CD4-positive, CD25-positive, alpha-beta regulatory T cell (primary cell): ENCODE results near the gene GAGE12J. TPM values are rescaled to one million over a fixed set of nuclear protein-coding genes. Genes with fewer than 3 reads are reported as not detected.
"Not testable (repeated sequence)": the region's sequence is repeated elsewhere in the genome, so short reads cannot be mapped to it uniquely, and the experiment has no call there.

ENCODE experiments used
- ATAC-seq, 2 donors: fragments of 150-1000 bp; cut with Tn5 transposase; one replicate each; pipeline ENCODE4 v1.10.0; 2021; ENCODE audit warnings: low read depth in 2 of 2, moderate number of reproducible peaks in 2 of 2, moderate library complexity in 1 of 2
- DNase-seq, 3 donors: peaks; one replicate each; pipeline versions ENCODE4 v3.0.0 to v3.0.0-alpha.2; 2012 to 2022; ENCODE audit warnings: mixed read lengths in 1 of 3
- H3K27ac ChIP-seq: one replicate; pipeline ENCODE4 v1.7.0; 2013; ENCODE audit warnings: mild to moderate bottlenecking, low read length; ENCODE audit not compliant: insufficient read depth, poor library complexity, severe bottlenecking
- H3K27me3 ChIP-seq: one replicate; pipeline ENCODE4 v1.7.0; 2013; ENCODE audit warnings: low read length; ENCODE audit not compliant: control insufficient read depth, insufficient read depth
- H3K36me3 ChIP-seq: one replicate; pipeline ENCODE4 v1.7.0; 2013; ENCODE audit warnings: mild to moderate bottlenecking, low read length, moderate library complexity; ENCODE audit not compliant: control insufficient read depth, insufficient read depth
- H3K4me1 ChIP-seq: 2 replicates; pipeline ENCODE4 v1.7.0; 2013; ENCODE audit warnings: mild to moderate bottlenecking, low read length; ENCODE audit not compliant: insufficient read depth, control insufficient read depth, poor library complexity, severe bottlenecking
- H3K4me3 ChIP-seq: one replicate; pipeline ENCODE4 v1.7.0; 2013; ENCODE audit warnings: low read depth, mild to moderate bottlenecking, low read length, moderate library complexity
- H3K9me3 ChIP-seq, 2 experiments: 1 replicate in 1 of 2; 2 replicates in 1 of 2; pipeline ENCODE4 v1.7.0; 2013; ENCODE audit warnings: low read length in 2 of 2, mild to moderate bottlenecking in 1 of 2, moderate library complexity in 1 of 2; ENCODE audit not compliant: control insufficient read depth in 2 of 2
- H3K27ac Mint-ChIP-seq, 3 donors: one replicate each; pipeline ENCODE4 v1.8.0; 2020 to 2022; ENCODE audit warnings: mild to moderate bottlenecking in 3 of 3, mixed read lengths in 3 of 3, moderate library complexity in 2 of 3
- H3K27me3 Mint-ChIP-seq: one replicate; pipeline ENCODE4 v1.8.0; 2022; ENCODE audit warnings: mild to moderate bottlenecking, mixed read lengths
- H3K36me3 Mint-ChIP-seq: one replicate; pipeline ENCODE4 v1.8.0; 2020; ENCODE audit warnings: mixed read lengths
- H3K4me1 Mint-ChIP-seq, 4 donors: one replicate each; pipeline ENCODE4 v1.8.0; 2020 to 2022; ENCODE audit warnings: mixed read lengths in 4 of 4, mild to moderate bottlenecking in 1 of 4
- H3K4me3 Mint-ChIP-seq, 4 donors: one replicate each; pipeline ENCODE4 v1.8.0; 2020 to 2022; ENCODE audit warnings: mild to moderate bottlenecking in 4 of 4, mixed read lengths in 4 of 4, moderate library complexity in 3 of 4
- H3K9me3 Mint-ChIP-seq, 7 donors: one replicate each; pipeline ENCODE4 v1.8.0; 2020 to 2022; ENCODE audit warnings: mixed read lengths in 7 of 7, mild to moderate bottlenecking in 3 of 7, moderate library complexity in 2 of 7
- polyA plus RNA-seq, 4 donors: library from polyadenylated mRNA; unstranded; fragments of 300-500 nt; fragmentation: Illumina TruSeq; gene quantifications; one replicate each; pipeline ENCODE4 v1.2.3, GENCODE V29; 2021
- total RNA-seq: library from RNA; stranded (reverse); gene quantifications from one replicate; pipeline ENCODE4 v1.2.3, GENCODE V29; 2022

The GAGE12J gene
- total and polyA plus RNA-seq, 5 donors from 2014 or later: not detected

DNA sequence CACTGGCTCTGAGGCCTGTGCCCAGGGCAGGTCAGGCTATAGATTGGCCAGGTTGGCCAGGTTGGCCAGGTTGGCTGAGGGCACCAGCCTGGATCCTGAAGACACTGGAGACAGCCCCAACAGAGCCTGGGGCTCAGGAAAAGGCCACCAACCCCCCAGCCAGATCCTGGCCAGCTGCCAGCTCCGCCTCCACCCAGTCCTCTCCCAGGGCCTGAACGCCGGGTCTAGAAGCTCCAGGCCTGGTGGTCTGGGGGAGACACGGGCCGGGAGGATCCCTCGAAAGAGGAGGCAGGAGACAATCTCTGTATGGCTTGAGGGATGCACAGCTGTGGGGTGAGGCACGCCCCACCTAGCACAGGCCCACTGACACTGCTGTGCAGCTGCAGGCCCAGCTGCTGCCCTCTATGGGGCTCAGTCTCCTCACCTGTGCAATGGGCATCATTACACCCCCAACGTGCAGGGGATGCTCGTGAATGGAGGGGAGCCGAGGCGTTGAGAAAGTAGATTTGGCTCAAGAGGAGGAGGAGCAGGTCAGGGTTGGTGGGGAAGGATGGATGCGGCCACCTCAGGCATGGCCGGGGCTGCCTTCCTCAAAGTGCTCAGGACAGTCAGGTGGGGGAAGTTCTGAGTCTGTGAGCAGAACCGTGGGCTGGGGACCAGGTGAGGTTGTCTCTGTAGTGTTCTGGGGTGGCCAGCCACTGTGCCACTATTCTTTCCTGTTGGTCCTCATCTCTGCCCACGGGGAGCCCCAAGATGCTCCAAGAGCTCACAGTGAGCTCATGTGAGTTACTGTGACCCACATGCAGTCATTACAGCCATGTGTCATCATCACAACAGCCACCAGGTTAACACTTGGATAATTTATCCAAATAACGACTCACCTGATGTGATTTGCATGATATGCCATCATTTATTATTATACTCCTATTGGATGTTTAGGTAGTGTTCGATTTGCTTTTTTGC lies 29.2 kb upstream of the GAGE12J start:
- Histone ChIP-seq H3K27ac (no peak overlapping the region), H3K4me3 (no peak overlapping the region), H3K36me3 (no peaks in the 10 kb centered on the region), H3K4me1 (peaks cover 29% of the 10 kb centered on the region), H3K27me3 (no peaks in the 10 kb centered on the region), H3K9me3 (no peaks in the 10 kb centered on the region)
- H3K4me1 Mint-ChIP-seq: peaks cover 9 to 70% (median 19%) of the 10 kb centered on the region in 4 donors
- H3K4me3 Mint-ChIP-seq: peak overlapping the region in 2 of 4 donors; percentile 66 to 73
- H3K27ac Mint-ChIP-seq: peak overlapping the region; percentile 6 to 93 (median 92)
- DNase-seq: no peak
- H3K9me3 Mint-ChIP-seq: no peaks in the 10 kb centered on the region
- ATAC-seq: no peak
- H3K36me3 Mint-ChIP-seq: no peaks in the 10 kb centered on the region
- no peaks in the 10 kb centered on the region for H3K27me3 Mint-ChIP-seq

DNA sequence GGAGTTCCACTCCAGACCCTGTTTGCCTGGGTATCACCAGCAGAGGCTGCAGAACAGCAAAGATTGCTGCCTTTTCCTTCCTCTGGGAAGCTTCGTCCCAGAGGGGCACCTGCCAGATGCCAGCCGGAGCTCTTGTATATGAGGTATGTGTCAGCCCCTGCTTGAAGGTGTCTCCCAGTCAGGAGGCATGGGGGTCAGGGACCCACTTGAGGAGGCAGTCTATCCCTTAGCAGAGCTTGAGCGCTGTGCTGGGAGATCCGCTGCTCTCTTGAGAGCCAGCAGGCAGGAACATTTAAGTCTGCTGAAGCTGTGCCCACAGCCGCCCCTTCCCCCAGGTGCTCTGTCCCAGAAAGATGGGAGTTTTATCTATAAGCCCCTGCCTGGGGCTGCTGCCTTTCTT lies 22.5 kb upstream of the GAGE12J start:
- not testable (repeated sequence) for H3K4me1 ChIP-seq, H3K9me3 ChIP-seq, H3K27ac ChIP-seq, H3K27me3 Mint-ChIP-seq, H3K36me3 ChIP-seq, H3K36me3 Mint-ChIP-seq, H3K27me3 ChIP-seq, DNase-seq, H3K9me3 Mint-ChIP-seq, H3K27ac Mint-ChIP-seq, H3K4me3 ChIP-seq, H3K4me3 Mint-ChIP-seq, ATAC-seq
- H3K4me1 Mint-ChIP-seq: peaks cover 0 to 38% (median 6%) of the 10 kb centered on the region in 4 donors

DNA sequence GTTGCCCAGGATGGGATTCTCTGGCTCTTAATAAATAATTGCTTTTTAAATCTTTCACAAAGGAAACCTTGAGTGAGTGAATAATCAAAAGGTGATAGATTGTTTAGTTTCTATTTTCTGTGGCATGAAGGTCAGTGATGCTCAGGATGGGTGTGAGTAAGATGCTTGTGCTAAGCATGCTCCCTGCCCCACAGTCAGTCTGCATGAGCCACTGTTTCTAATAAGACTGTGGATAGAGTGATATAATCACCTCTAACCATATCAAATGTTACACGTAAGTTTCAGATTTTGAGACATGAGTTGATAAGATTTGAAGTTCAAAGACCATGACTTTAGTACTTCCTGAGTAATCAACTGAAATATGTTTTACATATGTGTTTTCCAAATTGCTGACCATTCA lies 21.1 kb upstream of the GAGE12J start:
- Histone ChIP-seq H3K4me1 (no peaks in the 10 kb centered on the region), H3K4me3 (no peak overlapping the region), H3K27me3 (no peaks in the 10 kb centered on the region), H3K27ac (no peak overlapping the region), H3K36me3 (no peaks in the 10 kb centered on the region), H3K9me3 (no peaks in the 10 kb centered on the region)
- Mint-ChIP-seq H3K4me1 (peaks cover 0 to 33% (median 5%) of the 10 kb centered on the region in 4 donors), H3K27me3 (no peaks in the 10 kb centered on the region), H3K27ac (no peak overlapping the region), H3K9me3 (no peaks in the 10 kb centered on the region), H3K36me3 (no peaks in the 10 kb centered on the region), H3K4me3 (no peak overlapping the region)
- ATAC-seq (no peak), DNase-seq (no peak)

DNA sequence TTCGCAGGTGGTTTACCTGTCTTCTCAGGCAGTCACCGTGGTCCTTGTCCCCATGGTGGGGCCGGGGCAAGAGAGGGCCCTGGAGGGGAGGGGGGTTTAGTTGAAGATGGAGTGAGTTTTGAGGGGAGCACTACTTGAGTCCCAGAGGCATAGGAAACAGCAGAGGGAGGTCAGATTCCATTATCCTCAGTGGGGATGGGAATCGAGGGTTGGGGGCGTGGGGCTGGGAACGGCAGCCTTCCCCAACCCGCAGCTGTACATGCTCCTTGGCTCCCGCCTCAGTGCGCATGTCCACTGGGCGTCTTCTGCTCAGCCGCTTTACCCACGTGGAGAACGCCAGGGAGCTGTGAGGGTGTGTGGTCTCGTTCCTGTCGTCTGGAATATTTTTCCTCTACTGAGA lies 18.5 kb upstream of the GAGE12J start, which contains the start of gene GAGE10:
Gene GAGE10 (plus strand): TSS at position 301 of the 400 bp plus-strand sequence. CDS start 1,214 bp downstream, outside the sequence.
- Histone ChIP-seq H3K4me1 (no peaks in the 10 kb centered on the region), H3K36me3 (no peaks in the 10 kb centered on the region), H3K27me3 (no peaks in the 10 kb centered on the region), H3K9me3 (no peaks in the 10 kb centered on the region), H3K27ac (no peak within 1 kb of the TSS), H3K4me3 (no peak within 1 kb of the TSS)
- DNase-seq (no peak), ATAC-seq (no peak)
- Mint-ChIP-seq H3K4me1 (peaks cover 0 to 23% (median 1%) of the 10 kb centered on the region in 4 donors), H3K36me3 (no peaks in the 10 kb centered on the region), H3K4me3 (peak within 1 kb of the TSS in 2 of 4 donors; percentile 38 to 63), H3K27ac (no peak within 1 kb of the TSS), H3K27me3 (no peaks in the 10 kb centered on the region), H3K9me3 (no peaks in the 10 kb centered on the region)

DNA sequence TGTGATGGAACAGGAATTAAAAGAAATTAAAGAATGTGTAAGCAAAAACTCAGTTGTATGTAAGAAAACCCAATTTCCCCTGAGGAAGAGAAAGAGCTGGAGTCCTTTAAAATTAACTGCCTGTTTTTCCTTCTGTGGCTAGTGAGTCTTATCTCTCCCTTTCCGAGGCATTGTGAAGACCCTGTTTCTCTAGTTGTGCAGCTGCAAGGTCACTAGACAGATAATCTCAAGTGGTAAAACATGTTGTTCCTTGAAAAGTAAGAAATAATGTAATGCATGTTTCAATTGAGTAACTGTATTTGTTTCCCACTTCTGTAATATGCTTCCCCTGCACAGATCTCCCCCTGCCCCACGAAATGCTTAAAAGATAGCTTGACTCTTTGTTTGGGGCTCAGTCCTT lies 14.1 kb upstream of the GAGE12J start:
- Mint-ChIP-seq H3K4me3 (peak overlapping the region in 3 of 4 donors; percentile 4 to 87 (median 21)), H3K4me1 (peaks cover 10 to 34% (median 16%) of the 10 kb centered on the region in 4 donors), H3K27ac (peak overlapping the region; percentile 11 to 100 (median 97))
- not testable (repeated sequence) for H3K27me3 Mint-ChIP-seq, H3K9me3 Mint-ChIP-seq, H3K4me3 ChIP-seq, H3K27ac ChIP-seq, H3K36me3 ChIP-seq, H3K36me3 Mint-ChIP-seq, H3K27me3 ChIP-seq, DNase-seq, ATAC-seq, H3K4me1 ChIP-seq, H3K9me3 ChIP-seq

DNA sequence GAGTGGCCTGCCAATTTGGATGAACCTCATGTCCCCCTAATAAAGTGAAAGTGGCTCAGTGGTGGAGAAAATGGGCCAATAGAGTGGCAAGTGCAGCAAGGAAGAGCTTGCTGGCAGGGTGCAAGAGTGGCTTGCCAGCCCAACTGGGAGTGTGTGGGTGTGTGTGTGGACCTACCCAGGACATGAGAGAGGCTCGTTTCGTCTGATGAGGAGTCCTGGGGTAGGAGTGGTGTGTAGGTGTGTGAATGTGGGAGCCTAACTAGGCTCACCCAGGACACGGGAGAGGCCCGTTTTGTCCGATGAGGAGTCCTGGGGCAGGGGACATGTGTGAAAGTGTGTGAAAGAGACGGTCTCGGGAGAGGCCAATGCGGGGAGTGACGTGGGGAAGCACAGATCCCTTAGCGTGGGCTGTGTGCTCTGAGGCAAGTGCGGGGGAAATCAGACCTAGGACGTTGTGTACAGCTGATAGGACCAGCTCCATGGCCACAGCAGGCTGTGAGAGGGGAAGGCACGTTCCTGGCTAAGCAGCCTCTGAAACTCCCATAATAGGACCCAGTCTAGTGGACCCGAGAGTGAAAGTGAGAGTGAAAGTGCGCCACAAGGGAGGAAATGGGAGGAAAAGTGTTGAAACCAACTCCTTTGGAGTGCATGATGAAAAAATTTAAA lies 13.1 kb upstream of the GAGE12J start:
- peak in 1 of 3 donors; percentile 45 for DNase-seq
- H3K27me3 ChIP-seq: no peaks in the 10 kb centered on the region

DNA sequence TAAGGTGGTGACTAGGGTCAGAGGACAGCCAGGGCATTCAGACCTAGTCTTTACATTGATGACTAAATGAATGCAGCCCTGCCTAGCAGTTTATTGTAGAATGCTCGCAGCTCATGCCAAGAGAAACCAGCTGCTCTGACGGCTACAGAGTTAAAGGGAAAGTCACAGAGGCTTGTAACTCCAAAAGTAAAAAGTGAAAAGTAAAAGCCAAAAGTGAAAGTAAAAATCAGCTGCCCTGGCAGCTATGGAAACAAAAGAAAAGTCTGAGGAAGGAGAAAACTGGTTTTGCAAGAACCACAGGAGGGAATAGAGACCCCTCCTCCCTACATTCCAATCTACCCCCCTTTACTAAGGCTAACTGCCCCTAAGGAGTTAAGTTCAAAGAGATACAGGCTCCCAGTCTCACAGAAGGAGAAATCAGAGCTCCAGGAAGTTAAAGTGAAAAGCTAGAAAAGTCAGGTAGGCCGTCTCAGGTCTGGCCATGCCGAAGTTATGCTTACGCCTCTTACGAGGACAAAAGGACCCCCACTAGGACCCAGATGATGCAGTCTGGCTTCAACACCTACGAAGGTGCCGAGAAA lies 12.3 kb upstream of the GAGE12J start:
- no peaks in the 10 kb centered on the region for H3K27me3 ChIP-seq
- peak overlapping the region; percentile 83 for H3K4me3 ChIP-seq
- peaks cover 9% of the 10 kb centered on the region for H3K4me1 ChIP-seq
- no peaks in the 10 kb centered on the region for H3K9me3 ChIP-seq
- H3K36me3 ChIP-seq: no peaks in the 10 kb centered on the region
- DNase-seq (peak in 2 of 3 donors; percentile 37 to 41), ATAC-seq (peak; percentile 40 to 43)
- peak overlapping the region; percentile 74 for H3K27ac ChIP-seq
- peak overlapping the region; percentile 65 to 89 (median 87) for H3K4me3 Mint-ChIP-seq
- peak overlapping the region; percentile 97 to 100 (median 97) for H3K27ac Mint-ChIP-seq
- no peaks in the 10 kb centered on the region for H3K27me3 Mint-ChIP-seq
- no peaks in the 10 kb centered on the region for H3K36me3 Mint-ChIP-seq
- no peaks in the 10 kb centered on the region for H3K9me3 Mint-ChIP-seq
- H3K4me1 Mint-ChIP-seq: peaks cover 10 to 29% (median 16%) of the 10 kb centered on the region in 4 donors

More for the DNA sequence above, 13.1 kb upstream of the GAGE12J start:
- Mint-ChIP-seq H3K36me3 (no peaks in the 10 kb centered on the region), H3K27ac (peak overlapping the region; percentile 97 to 100 (median 97)), H3K4me1 (peaks cover 10 to 29% (median 16%) of the 10 kb centered on the region in 4 donors), H3K27me3 (no peaks in the 10 kb centered on the region), H3K9me3 (no peaks in the 10 kb centered on the region), H3K4me3 (peak overlapping the region; percentile 65 to 89 (median 87))
- H3K36me3 ChIP-seq: no peaks in the 10 kb centered on the region
- H3K9me3 ChIP-seq: no peaks in the 10 kb centered on the region
- H3K27ac ChIP-seq: peak overlapping the region; percentile 74
- peak; percentile 50 to 53 for ATAC-seq
- peak overlapping the region; percentile 83 for H3K4me3 ChIP-seq
- H3K4me1 ChIP-seq: peaks cover 9% of the 10 kb centered on the region
